C4-2B (cell line): ENCODE measurements around the gene MTMR3.

Source experiments
- CTCF ChIP-seq: fragments of 450-650 bp; conservative IDR thresholded peaks from 2 replicates; pipeline ENCODE4 v1.5.1; 2017; ENCODE audit warnings: mild to moderate bottlenecking
- ZFX ChIP-seq: fragments of 450-650 bp; IDR thresholded peaks from 2 replicates; pipeline ENCODE4 v1.6.1; 2017

- no peak for TF ChIP-seq CTCF
- no peak for TF ChIP-seq ZFX
Measured at GRCh38 chr22:30030329-30030728, 147.4 kb downstream of the MTMR3 start.
